ENCODE measurements around the gene DRG1. TPM values are rescaled to one million over a fixed set of nuclear protein-coding genes. Genes with fewer than 3 reads are reported as not detected.
"Not testable (repeated sequence)": the region's sequence is repeated elsewhere in the genome, so short reads cannot be mapped to it uniquely, and the experiment has no call there.

The DRG1 gene
- total and polyA plus RNA-seq, 2 experiments from 2014 or later = 55.2 to 71.0 TPM

DNA sequence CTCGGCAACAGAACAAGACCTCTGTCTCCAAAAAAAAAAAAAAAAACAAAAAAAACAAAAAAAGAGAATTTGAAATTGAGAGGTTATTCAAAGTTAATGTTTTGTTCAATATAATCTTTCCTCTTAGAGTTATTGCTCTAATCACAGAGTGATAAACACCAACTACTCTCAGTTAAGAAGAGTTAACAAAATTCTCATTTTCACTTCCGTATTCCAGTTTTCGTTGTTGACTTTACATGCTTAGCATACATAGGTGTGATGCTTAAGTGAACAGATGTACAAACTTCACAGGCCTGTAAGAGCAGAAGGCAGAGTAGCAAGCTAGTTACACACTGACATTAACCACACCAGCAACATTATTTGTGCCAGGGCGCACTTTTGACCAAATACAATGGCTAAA, 77.9 kb downstream of the DRG1 start:
- 98% methylated on average over 4 of the region's 4 CpGs for WGBS (ENCODE audit: low lambda C conversion rate, missing lambda C conversion rate)
- Histone ChIP-seq H3K9me2 (replicated peaks; ENCODE audit: insufficient read depth) (no peaks in the 10 kb centered on the region), H3K4me2 (no peak overlapping the region), H4K20me1 (ENCODE audit: insufficient read depth, poor library complexity, severe bottlenecking) (peaks cover 4% of the 10 kb centered on the region), H2AFZ (no peak overlapping the region), H3K4me3 (no peak overlapping the region), H3K36me3 (replicated peaks; ENCODE audit: insufficient read depth, low read depth) (no peaks in the 10 kb centered on the region), H3K27me3 (no peaks in the 10 kb centered on the region), H3K79me2 (peaks cover 80% of the 10 kb centered on the region), H3K4me1 (ENCODE audit: insufficient read depth) (no peaks in the 10 kb centered on the region), H3K27ac (no peak overlapping the region), H3K9me3 (ENCODE audit: low read depth) (no peaks in the 10 kb centered on the region)
- DNase-seq (ENCODE audit: low spot score) = no peak
- TF ChIP-seq EZH2phosphoT487 (IDR thresholded peaks at IDR 0.05; ENCODE audit: low read depth, severe bottlenecking, unreplicated experiment) (no peak), EZH2 (IDR thresholded peaks at IDR 0.05; ENCODE audit: borderline replicate concordance) (no peak)
- TF ChIP-seq, protein P1, sequence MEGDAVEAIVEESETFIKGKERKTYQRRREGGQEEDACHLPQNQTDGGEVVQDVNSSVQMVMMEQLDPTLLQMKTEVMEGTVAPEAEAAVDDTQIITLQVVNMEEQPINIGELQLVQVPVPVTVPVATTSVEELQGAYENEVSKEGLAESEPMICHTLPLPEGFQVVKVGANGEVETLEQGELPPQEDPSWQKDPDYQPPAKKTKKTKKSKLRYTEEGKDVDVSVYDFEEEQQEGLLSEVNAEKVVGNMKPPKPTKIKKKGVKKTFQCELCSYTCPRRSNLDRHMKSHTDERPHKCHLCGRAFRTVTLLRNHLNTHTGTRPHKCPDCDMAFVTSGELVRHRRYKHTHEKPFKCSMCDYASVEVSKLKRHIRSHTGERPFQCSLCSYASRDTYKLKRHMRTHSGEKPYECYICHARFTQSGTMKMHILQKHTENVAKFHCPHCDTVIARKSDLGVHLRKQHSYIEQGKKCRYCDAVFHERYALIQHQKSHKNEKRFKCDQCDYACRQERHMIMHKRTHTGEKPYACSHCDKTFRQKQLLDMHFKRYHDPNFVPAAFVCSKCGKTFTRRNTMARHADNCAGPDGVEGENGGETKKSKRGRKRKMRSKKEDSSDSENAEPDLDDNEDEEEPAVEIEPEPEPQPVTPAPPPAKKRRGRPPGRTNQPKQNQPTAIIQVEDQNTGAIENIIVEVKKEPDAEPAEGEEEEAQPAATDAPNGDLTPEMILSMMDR (IDR thresholded peaks at IDR 0.05; ENCODE audit: poor library complexity) = no peak

DNA sequence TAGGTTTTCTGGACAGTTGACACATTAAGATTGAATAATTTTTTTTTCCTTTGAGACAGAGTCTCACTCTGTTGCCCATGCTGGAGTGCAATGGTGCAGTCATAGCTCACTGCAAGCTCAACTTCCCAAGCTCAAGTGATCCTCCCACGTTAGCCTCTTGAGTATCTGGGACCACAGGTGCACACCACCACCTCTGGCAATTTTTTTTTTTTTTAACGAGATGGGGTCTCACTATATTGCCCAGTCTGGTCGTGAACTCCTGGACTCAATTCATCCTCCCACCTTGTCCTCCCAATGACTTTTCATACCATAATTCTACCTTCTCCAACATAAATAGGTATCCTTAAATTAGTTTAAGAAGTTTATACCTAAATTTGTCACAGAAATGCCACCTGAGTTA, 81.7 kb downstream of the DRG1 start:
- no peak for DNase-seq (ENCODE audit: low spot score)
- Histone ChIP-seq H4K20me1 (ENCODE audit: insufficient read depth, poor library complexity, severe bottlenecking) (peaks cover 9% of the 10 kb centered on the region), H3K27me3 (no peaks in the 10 kb centered on the region), H3K4me1 (ENCODE audit: insufficient read depth) (no peaks in the 10 kb centered on the region), H3K36me3 (replicated peaks; ENCODE audit: insufficient read depth, low read depth) (peaks cover 3% of the 10 kb centered on the region), H3K4me3 (no peak overlapping the region), H3K79me2 (peaks cover 79% of the 10 kb centered on the region), H3K4me2 (no peak overlapping the region), H3K27ac (no peak overlapping the region), H3K9me2 (replicated peaks; ENCODE audit: insufficient read depth) (no peaks in the 10 kb centered on the region), H2AFZ (no peak overlapping the region), H3K9me3 (ENCODE audit: low read depth) (no peaks in the 10 kb centered on the region)
- no peak for TF ChIP-seq EZH2 (IDR thresholded peaks at IDR 0.05; ENCODE audit: borderline replicate concordance)
- TF ChIP-seq, protein P1 (IDR thresholded peaks at IDR 0.05; ENCODE audit: poor library complexity) = no peak
- TF ChIP-seq EZH2phosphoT487 (IDR thresholded peaks at IDR 0.05; ENCODE audit: low read depth, severe bottlenecking, unreplicated experiment) = no peak
- WGBS (ENCODE audit: low lambda C conversion rate, missing lambda C conversion rate) = 96% methylated on average over 3 of the region's 3 CpGs

DNA sequence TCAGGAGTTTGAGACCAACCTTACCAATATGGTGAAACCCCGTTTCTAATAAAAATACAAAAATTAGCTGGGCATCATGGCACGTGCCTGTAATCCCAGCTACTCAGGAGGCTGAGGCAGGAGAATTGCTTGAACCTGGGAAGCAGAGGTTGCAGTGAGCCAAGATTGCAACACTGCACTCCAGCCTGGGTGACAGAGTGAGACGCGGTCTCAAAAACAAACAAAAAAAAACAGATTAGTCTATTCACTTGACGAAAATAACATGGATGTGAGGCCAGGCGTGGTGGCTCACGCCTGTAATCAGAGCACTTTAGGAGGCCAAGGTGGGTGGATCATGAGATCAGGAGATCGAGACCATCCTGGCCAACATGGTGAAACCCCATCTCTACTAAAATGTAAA, 83.1 kb downstream of the DRG1 start:
- DNase-seq (ENCODE audit: low spot score); H4K20me1 ChIP-seq (ENCODE audit: insufficient read depth, poor library complexity, severe bottlenecking); H3K27me3 ChIP-seq; H3K9me2 ChIP-seq (replicated peaks; ENCODE audit: insufficient read depth); H3K36me3 ChIP-seq (replicated peaks; ENCODE audit: insufficient read depth, low read depth); H2AFZ ChIP-seq; H3K4me1 ChIP-seq (ENCODE audit: insufficient read depth); H3K27ac ChIP-seq; H3K9me3 ChIP-seq (ENCODE audit: low read depth); H3K4me3 ChIP-seq; H3K4me2 ChIP-seq: not testable (repeated sequence)
- 97% methylated on average over 8 of the region's 8 CpGs for WGBS (ENCODE audit: low lambda C conversion rate, missing lambda C conversion rate)
- peaks cover 81% of the 10 kb centered on the region for H3K79me2 ChIP-seq

Small RNA genes within 50 kb of the gene (small RNA-seq; reads per million reads assigned to genes)
- not detected for gene RNU6-28P
- not detected for gene RNU6-338P

Other genes starting within 250 kb of the DRG1 start
- gene RNF185, start 239.4 kb upstream of the DRG1 start, total RNA-seq = 48.0 and 49.3 TPM in 2 replicates
- 43.2 and 46.5 TPM in 2 replicates for gene RNF185, start 239.4 kb upstream of the DRG1 start, polyA plus RNA-seq
- gene LIMK2, start 187.3 kb upstream of the DRG1 start, total RNA-seq = 33.0 and 45.9 TPM in 2 replicates
- gene LIMK2, start 187.3 kb upstream of the DRG1 start, polyA plus RNA-seq = 49.9 and 52.6 TPM in 2 replicates
- 17.9 and 22.2 TPM in 2 replicates for gene PIK3IP1, start 107.1 kb upstream of the DRG1 start, total RNA-seq
- 19.5 and 22.4 TPM in 2 replicates for gene PIK3IP1, start 107.1 kb upstream of the DRG1 start, polyA plus RNA-seq
- gene PATZ1, start 53.3 kb upstream of the DRG1 start, total RNA-seq = 20.3 and 25.1 TPM in 2 replicates
- gene PATZ1, start 53.3 kb upstream of the DRG1 start, polyA plus RNA-seq = 18.2 and 23.8 TPM in 2 replicates
- 6.9 and 9.2 TPM in 2 replicates for gene EIF4ENIF1, start 90.2 kb downstream of the DRG1 start, total RNA-seq
- 13.3 and 15.1 TPM in 2 replicates for gene EIF4ENIF1, start 90.2 kb downstream of the DRG1 start, polyA plus RNA-seq
- gene SFI1, start 96.9 kb downstream of the DRG1 start, total RNA-seq = 14.2 and 16.1 TPM in 2 replicates
- gene SFI1, start 96.9 kb downstream of the DRG1 start, polyA plus RNA-seq = 23.3 and 26.8 TPM in 2 replicates